Retinal pigment epithelial cell (primary cell): ENCODE data around the gene RXRA.

Experiments
- DNase-seq: peaks from one replicate; pipeline ENCODE4 v3.0.0-alpha.2; 2010; ENCODE audit warnings: low read depth
- H3K4me3 ChIP-seq: 2 replicates; pipeline ENCODE4 v1.5.1; 2011; ENCODE audit warnings: mild to moderate bottlenecking, low read length, control low read depth, moderate library complexity
- CTCF ChIP-seq: conservative IDR thresholded peaks from 2 replicates; pipeline ENCODE4 v1.5.1; 2011; ENCODE audit warnings: low read depth, low read length, control low read depth, inconsistent platforms

RXRA gene

GRCh38 chr9:134472256-134472655 is 146.0 kb downstream of the RXRA start:
- H3K4me3 ChIP-seq: no peak overlapping the region
- DNase-seq: no peak
- TF ChIP-seq CTCF: no peak

GRCh38 chr9:134473141-134474054 is 147.1 kb downstream of the RXRA start:
- H3K4me3 ChIP-seq: no peak overlapping the region
- DNase-seq: no peak
- TF ChIP-seq CTCF: no peak

GRCh38 chr9:134474055-134474370 is 147.8 kb downstream of the RXRA start:
- no peak for TF ChIP-seq CTCF
- H3K4me3 ChIP-seq: no peak overlapping the region
- no peak for DNase-seq

GRCh38 chr9:134475011-134475790 is 148.9 kb downstream of the RXRA start:
- no peak for TF ChIP-seq CTCF
- no peak for DNase-seq
- no peak overlapping the region for H3K4me3 ChIP-seq

- no peak for TF ChIP-seq CTCF
- no peak for DNase-seq
- H3K4me3 ChIP-seq: no peak overlapping the region
Observed at GRCh38 chr9:134476272-134476941, 150.2 kb downstream of the RXRA start.

- TF ChIP-seq CTCF: no peak
- DNase-seq: no peak
- H3K4me3 ChIP-seq: no peak overlapping the region
Observed at GRCh38 chr9:134476942-134477335, 150.7 kb downstream of the RXRA start.
